Measurements from ENCODE around the gene ATP6V1C2.

DNA sequence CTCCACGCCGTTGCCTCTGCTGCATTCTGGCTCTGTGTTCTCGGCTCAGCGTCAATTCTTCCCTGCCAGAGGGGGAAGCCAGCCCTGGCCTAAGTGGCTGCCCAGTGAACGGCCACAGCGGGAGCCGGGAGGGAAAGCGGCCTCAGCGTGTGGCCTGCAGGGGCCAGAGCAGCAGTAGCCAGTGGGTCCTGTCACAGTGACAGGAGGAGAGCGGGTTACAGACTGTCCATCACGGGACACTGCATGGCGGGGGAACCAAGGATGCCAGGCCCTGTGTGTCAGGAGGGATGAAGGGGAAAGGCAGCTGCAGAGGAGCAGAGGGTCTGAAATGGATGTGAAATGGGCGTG is 51.4 kb downstream of the ATP6V1C2 start:
- TF ChIP-seq, protein P1, sequence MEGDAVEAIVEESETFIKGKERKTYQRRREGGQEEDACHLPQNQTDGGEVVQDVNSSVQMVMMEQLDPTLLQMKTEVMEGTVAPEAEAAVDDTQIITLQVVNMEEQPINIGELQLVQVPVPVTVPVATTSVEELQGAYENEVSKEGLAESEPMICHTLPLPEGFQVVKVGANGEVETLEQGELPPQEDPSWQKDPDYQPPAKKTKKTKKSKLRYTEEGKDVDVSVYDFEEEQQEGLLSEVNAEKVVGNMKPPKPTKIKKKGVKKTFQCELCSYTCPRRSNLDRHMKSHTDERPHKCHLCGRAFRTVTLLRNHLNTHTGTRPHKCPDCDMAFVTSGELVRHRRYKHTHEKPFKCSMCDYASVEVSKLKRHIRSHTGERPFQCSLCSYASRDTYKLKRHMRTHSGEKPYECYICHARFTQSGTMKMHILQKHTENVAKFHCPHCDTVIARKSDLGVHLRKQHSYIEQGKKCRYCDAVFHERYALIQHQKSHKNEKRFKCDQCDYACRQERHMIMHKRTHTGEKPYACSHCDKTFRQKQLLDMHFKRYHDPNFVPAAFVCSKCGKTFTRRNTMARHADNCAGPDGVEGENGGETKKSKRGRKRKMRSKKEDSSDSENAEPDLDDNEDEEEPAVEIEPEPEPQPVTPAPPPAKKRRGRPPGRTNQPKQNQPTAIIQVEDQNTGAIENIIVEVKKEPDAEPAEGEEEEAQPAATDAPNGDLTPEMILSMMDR (IDR thresholded peaks at IDR 0.05; ENCODE audit: insufficient read depth, low read depth, low read length), result no peak
- no peak for TF ChIP-seq EZH2 (IDR thresholded peaks at IDR 0.05; ENCODE audit: insufficient read depth, low read length)
